Measurements from ENCODE around the gene ACACA. TPM values are rescaled to one million over a fixed set of nuclear protein-coding genes. Genes with fewer than 3 reads are reported as not detected.

Gene ACACA
- total RNA-seq, 4 donors from 2014 or later = 30.0 to 69.7 (median 49.9) TPM

- no peaks in the 10 kb centered on the region for H3K27me3 ChIP-seq
- H3K4me3 ChIP-seq = no peak overlapping the region
- 95 to 97% methylated on average over 18 of the region's 18 CpGs for WGBS, 2 donors
- H3K4me1 ChIP-seq = no peaks in the 10 kb centered on the region
- no peak for TF ChIP-seq POLR2A (IDR thresholded peaks at IDR 0.05)
- TF ChIP-seq EP300 (IDR thresholded peaks at IDR 0.05) = no peak
- DNase-seq (ENCODE audit: low spot score in 2 of 2) = no peak
- H3K27ac ChIP-seq = no peak overlapping the region
- H3K36me3 ChIP-seq = peaks cover 0 to 39% (median 0%) of the 10 kb centered on the region in 3 donors
- H3K9me3 ChIP-seq = no peaks in the 10 kb centered on the region
Observed at GRCh38 chr17:37056622-37057021, 350.0 kb downstream of the ACACA start.

DNA sequence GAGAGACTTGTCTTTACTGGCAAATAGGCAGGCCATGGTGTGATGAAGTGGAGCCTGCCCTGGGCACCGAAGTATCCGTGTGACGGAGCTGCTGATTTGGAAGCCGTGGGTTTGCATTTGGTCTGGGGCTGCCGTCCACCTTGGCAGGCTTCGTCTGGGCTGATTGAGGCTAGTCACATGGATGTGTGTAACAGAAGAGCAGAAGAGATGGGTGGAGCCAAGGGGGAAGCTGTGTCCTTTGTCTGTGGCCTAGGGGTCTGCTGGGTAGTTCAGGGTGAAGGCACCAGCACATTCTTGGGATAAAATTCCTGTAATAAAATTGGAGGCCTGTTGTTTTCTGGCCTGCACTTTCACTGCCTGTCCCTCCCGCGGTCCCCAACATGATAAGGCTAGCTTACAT is 351.7 kb downstream of the ACACA start:
- Histone ChIP-seq H3K4me1 (no peaks in the 10 kb centered on the region), H3K4me3 (no peak overlapping the region), H3K9me3 (no peaks in the 10 kb centered on the region), H3K27me3 (no peaks in the 10 kb centered on the region), H3K27ac (no peak overlapping the region), H3K36me3 (peaks cover 0 to 49% (median 0%) of the 10 kb centered on the region in 3 donors)
- TF ChIP-seq EP300 (IDR thresholded peaks at IDR 0.05) (no peak), POLR2A (IDR thresholded peaks at IDR 0.05) (no peak), CTCF (IDR thresholded peaks at IDR 0.05) (no peak)
- 63 to 70% methylated on average over 8 of the region's 8 CpGs for WGBS, 2 donors
- DNase-seq (ENCODE audit: low spot score in 2 of 2) = no peak

DNA sequence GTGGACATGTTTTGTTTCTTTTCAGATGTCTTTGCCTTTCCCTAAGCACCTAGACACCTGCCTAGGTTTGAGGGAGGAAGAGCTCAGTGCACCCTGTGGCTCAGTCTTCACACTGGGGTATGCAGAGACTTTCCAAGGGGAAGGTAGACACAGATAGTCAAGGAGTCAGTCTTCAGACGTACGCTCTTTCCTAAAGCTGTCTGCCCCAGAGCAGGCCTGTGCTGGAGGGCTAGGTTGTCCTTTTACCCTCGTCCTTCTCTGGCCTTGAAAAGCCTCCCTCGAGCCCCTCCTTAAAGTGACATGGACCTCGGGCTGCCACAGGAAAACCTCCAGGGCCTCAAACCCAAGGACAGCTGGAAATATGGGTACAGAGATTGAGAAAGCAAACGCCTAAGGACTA is 354.2 kb downstream of the ACACA start:
- Histone ChIP-seq H3K36me3 (peaks cover 0 to 41% (median 0%) of the 10 kb centered on the region in 3 donors), H3K4me3 (no peak overlapping the region), H3K27ac (no peak overlapping the region), H3K9me3 (no peaks in the 10 kb centered on the region), H3K4me1 (peaks cover 0 to 1% (median 0%) of the 10 kb centered on the region in 4 donors), H3K27me3 (no peaks in the 10 kb centered on the region)
- 77 to 90% methylated on average over 6 of the region's 6 CpGs for WGBS, 2 donors
- no peak for TF ChIP-seq EP300 (IDR thresholded peaks at IDR 0.05)
- DNase-seq (ENCODE audit: low spot score in 2 of 2) = no peak

- 85 to 88% methylated on average over 3 of the region's 3 CpGs for WGBS, 2 donors
- TF ChIP-seq CTCF (IDR thresholded peaks at IDR 0.05) (no peak), EP300 (IDR thresholded peaks at IDR 0.05) (no peak)
- H3K9me3 ChIP-seq = no peaks in the 10 kb centered on the region
- no peak overlapping the region for H3K27ac ChIP-seq
- no peak overlapping the region for H3K4me3 ChIP-seq
- H3K27me3 ChIP-seq = no peaks in the 10 kb centered on the region
- peaks cover 0 to 5% (median 0%) of the 10 kb centered on the region in 4 donors for H3K4me1 ChIP-seq
- peaks cover 0 to 36% (median 0%) of the 10 kb centered on the region in 3 donors for H3K36me3 ChIP-seq
- DNase-seq (ENCODE audit: low spot score in 2 of 2) = no peak
Observed at GRCh38 chr17:37051833-37052232, 354.8 kb downstream of the ACACA start.

- Histone ChIP-seq H3K27ac (no peak overlapping the region), H3K9me3 (no peaks in the 10 kb centered on the region), H3K27me3 (no peaks in the 10 kb centered on the region), H3K4me3 (no peak overlapping the region), H3K36me3 (peaks cover 0 to 31% (median 0%) of the 10 kb centered on the region in 3 donors), H3K4me1 (peaks cover 0 to 5% (median 0%) of the 10 kb centered on the region in 4 donors)
- DNase-seq (ENCODE audit: low spot score in 2 of 2) = no peak
- 85 to 92% methylated on average over 5 of the region's 5 CpGs for WGBS, 2 donors
- TF ChIP-seq POLR2A (IDR thresholded peaks at IDR 0.05) = no peak
- TF ChIP-seq EP300 (IDR thresholded peaks at IDR 0.05) = no peak
- no peak for TF ChIP-seq CTCF (IDR thresholded peaks at IDR 0.05)
Observed at GRCh38 chr17:37051381-37051780, 355.3 kb downstream of the ACACA start.

GRCh38 chr17:37050920-37051319 is 355.7 kb downstream of the ACACA start:
- H3K27ac ChIP-seq = no peak overlapping the region
- 92 to 94% methylated on average over 5 of the region's 5 CpGs for WGBS, 2 donors
- no peaks in the 10 kb centered on the region for H3K9me3 ChIP-seq
- no peak for DNase-seq (ENCODE audit: low spot score in 2 of 2)
- H3K4me3 ChIP-seq = no peak overlapping the region
- TF ChIP-seq EP300 (IDR thresholded peaks at IDR 0.05) (no peak), CTCF (IDR thresholded peaks at IDR 0.05) (no peak), POLR2A (IDR thresholded peaks at IDR 0.05) (no peak)
- H3K27me3 ChIP-seq = no peaks in the 10 kb centered on the region
- H3K36me3 ChIP-seq = peaks cover 0 to 29% (median 0%) of the 10 kb centered on the region in 3 donors
- peaks cover 0 to 5% (median 0%) of the 10 kb centered on the region in 4 donors for H3K4me1 ChIP-seq

All from tibial nerve (tissue), 4 donors.